Activated T-helper 17 cell treated with anti-CD3 and anti-CD28 coated beads, Interleukin-2, amount 50 U/mL, for 72 hours (primary cell): Measurements from ENCODE around the gene DIO2. TPM values are rescaled to one million over a fixed set of nuclear protein-coding genes. Genes with fewer than 3 reads are reported as not detected.
A peak's percentile ranks its signal among the peaks of the same experiment; 100 is the strongest.

Source experiments
- ATAC-seq: fragments of 150-1000 bp; cut with Tn5 transposase; replicated peaks from 2 replicates; pipeline ENCODE4 v1.10.0; 2021; ENCODE audit warnings: mild to moderate bottlenecking, moderate library complexity
- H3K27ac Mint-ChIP-seq: one replicate; pipeline ENCODE4 v1.8.0; 2022; ENCODE audit warnings: mixed read lengths
- H3K27me3 Mint-ChIP-seq: one replicate; pipeline ENCODE4 v1.8.0; 2022; ENCODE audit warnings: mixed read lengths
- H3K36me3 Mint-ChIP-seq: one replicate; pipeline ENCODE4 v1.8.0; 2022; ENCODE audit warnings: low read depth, mild to moderate bottlenecking, mixed read lengths
- H3K4me1 Mint-ChIP-seq: one replicate; pipeline ENCODE4 v1.8.0; 2022; ENCODE audit warnings: mixed read lengths
- H3K4me3 Mint-ChIP-seq: one replicate; pipeline ENCODE4 v1.8.0; 2022; ENCODE audit warnings: mild to moderate bottlenecking, mixed read lengths
- H3K9me3 Mint-ChIP-seq: one replicate; pipeline ENCODE4 v1.8.0; 2022; ENCODE audit warnings: mixed read lengths
- total RNA-seq, 2 donors: library from RNA; stranded (reverse); gene quantifications; one replicate each; pipeline ENCODE4 v1.2.3, GENCODE V29; 2022

DIO2 gene
- total RNA-seq, result 1 to 10 TPM in 1 of 2 donors, under 1 TPM in 1; 0.13 to 1.5 TPM

DNA sequence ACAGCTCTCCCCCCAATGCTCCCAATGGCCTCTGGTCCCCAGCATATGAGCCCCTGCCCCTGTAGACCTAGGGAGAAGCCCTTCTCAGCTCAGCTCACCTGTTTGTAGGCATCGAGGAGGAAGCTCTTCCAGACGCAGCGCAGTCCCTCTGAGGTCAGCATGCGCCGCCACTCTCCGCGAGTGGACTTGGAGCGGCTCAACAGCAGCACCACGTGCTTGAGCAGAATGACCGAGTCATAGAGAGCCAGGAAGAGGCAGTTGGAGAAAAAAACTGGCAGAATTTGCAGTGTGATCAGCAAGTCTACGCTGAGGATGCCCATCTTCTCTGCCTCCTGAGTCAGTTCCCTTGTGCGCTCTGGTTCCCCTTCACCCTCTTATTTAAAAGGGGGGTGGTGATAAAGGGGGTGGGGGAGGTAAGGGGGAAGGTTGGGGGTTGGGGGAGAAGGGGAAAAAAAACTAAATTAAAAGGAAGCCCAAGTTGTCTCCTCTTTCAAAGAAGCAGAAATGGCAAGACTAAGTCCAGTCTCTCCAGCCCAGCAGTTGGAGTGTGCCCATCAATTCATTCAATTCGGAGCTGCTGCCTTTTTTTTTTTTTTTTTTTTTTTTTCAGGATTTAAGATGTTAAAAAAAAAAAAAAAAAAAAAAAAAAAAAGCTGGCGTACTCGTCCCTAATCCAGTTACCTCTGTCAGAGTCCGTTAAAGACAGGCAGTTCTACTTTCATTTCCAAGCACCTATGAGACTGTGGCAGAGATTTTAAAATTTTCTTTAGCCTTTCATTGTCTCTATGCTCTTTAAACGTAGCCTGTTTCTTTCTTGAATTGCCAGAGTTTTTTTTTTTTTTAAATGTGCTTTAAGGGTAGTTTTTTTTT is at the start of gene DIO2:
Gene DIO2 (minus strand): TSS at position 352 of the 870 bp plus-strand sequence. CDS start 32 bp downstream, at position 320.
- H3K9me3 Mint-ChIP-seq, result no peaks in the 10 kb centered on the region
- no peak for ATAC-seq
- H3K27ac Mint-ChIP-seq, result no peak within 1 kb of the TSS
- H3K27me3 Mint-ChIP-seq, result peaks cover 6% of the 10 kb centered on the region
- no peaks in the 10 kb centered on the region for H3K36me3 Mint-ChIP-seq
- H3K4me1 Mint-ChIP-seq, result no peaks in the 10 kb centered on the region
- H3K4me3 Mint-ChIP-seq, result no peak within 1 kb of the TSS

GRCh38 chr14:80260645-80261044 is 49.3 kb upstream of the DIO2 start:
- no peak overlapping the region for H3K27ac Mint-ChIP-seq
- H3K27me3 Mint-ChIP-seq, result no peaks in the 10 kb centered on the region
- no peaks in the 10 kb centered on the region for H3K36me3 Mint-ChIP-seq
- no peak overlapping the region for H3K4me3 Mint-ChIP-seq
- ATAC-seq, result no peak
- H3K4me1 Mint-ChIP-seq, result no peaks in the 10 kb centered on the region
- peaks cover 17% of the 10 kb centered on the region for H3K9me3 Mint-ChIP-seq

DNA sequence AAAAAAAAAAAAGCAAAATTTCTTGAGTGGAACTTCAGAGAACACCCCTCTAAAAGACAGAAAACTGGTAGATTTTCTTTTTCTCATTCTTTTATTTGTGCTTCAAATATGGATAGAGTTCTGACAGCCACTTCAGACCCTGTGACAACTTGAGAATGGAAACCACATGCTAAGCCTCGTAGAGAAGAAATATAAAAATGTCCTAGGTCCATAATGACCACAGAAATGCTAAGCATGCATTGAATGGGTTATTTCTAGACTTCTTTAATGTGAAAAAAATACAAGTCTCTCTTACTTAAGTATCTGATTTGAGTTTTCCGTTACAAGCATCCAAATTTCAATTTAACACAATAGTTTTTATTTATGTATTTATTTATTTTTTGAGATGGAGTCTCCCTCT is 28.3 kb upstream of the DIO2 start:
- Mint-ChIP-seq H3K4me1 (no peaks in the 10 kb centered on the region), H3K27me3 (no peaks in the 10 kb centered on the region), H3K9me3 (peaks cover 29% of the 10 kb centered on the region), H3K36me3 (no peaks in the 10 kb centered on the region), H3K4me3 (no peak overlapping the region), H3K27ac (no peak overlapping the region)
- ATAC-seq, result no peak

DNA sequence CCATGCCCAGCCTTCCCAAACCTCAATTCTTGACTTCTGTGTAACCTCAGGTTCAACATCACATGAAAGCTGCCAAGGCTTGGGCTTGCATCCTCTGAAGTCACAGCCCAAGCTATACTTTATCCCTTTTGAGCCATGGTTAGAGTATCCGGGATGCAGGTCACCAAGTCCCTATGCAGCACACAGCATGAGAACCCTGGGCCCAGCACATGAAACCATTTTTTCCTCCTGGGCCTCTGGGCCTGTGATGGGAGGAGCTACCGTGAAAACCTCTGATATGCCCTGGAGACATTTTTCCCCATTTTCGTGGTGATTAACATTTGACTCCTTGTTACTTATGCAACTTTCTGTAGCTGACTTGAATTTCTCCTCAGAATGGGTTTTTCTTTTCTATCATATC is 25.8 kb upstream of the DIO2 start:
- Mint-ChIP-seq H3K4me3 (no peak overlapping the region), H3K27ac (no peak overlapping the region), H3K4me1 (no peaks in the 10 kb centered on the region), H3K36me3 (no peaks in the 10 kb centered on the region), H3K9me3 (peaks cover 22% of the 10 kb centered on the region), H3K27me3 (no peaks in the 10 kb centered on the region)
- no peak for ATAC-seq

DNA sequence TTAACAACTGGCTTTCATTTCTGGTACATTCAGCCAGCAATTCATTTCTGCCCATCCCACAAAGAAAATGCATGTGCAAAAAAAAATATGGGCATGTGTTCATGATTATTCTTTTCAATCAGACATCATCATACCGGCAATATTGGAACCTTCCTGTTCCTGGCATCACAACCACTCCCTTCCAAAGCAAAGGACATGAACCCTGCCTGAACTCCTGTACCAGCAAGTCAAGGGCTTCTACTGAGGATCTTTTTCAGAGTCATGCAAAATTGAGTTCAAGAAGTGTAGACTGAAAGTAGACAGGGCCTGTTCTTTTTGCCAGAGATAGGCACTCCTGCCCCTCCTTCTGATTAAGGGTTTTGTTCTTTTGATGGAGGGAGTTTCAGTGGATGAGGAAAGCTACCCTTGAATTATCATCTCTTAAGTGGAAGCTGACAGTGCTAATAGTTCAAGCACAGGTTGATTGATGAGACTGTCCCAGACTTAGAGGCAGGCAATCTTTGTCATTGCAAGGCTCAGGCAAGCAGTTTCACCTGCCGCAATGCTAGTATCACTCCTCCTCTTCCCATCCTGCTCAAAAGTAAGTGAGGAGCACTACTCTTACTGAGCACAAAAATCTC is 22.3 kb upstream of the DIO2 start:
- no peaks in the 10 kb centered on the region for H3K27me3 Mint-ChIP-seq
- H3K27ac Mint-ChIP-seq, result no peak overlapping the region
- H3K9me3 Mint-ChIP-seq, result peaks cover 27% of the 10 kb centered on the region
- no peaks in the 10 kb centered on the region for H3K4me1 Mint-ChIP-seq
- H3K36me3 Mint-ChIP-seq, result no peaks in the 10 kb centered on the region
- no peak overlapping the region for H3K4me3 Mint-ChIP-seq
- ATAC-seq, result no peak

GRCh38 chr14:80231702-80232101 is 20.4 kb upstream of the DIO2 start:
- no peak overlapping the region for H3K27ac Mint-ChIP-seq
- H3K27me3 Mint-ChIP-seq, result no peaks in the 10 kb centered on the region
- H3K4me1 Mint-ChIP-seq, result no peaks in the 10 kb centered on the region
- ATAC-seq, result no peak
- peaks cover 21% of the 10 kb centered on the region for H3K9me3 Mint-ChIP-seq
- no peaks in the 10 kb centered on the region for H3K36me3 Mint-ChIP-seq
- no peak overlapping the region for H3K4me3 Mint-ChIP-seq

DNA sequence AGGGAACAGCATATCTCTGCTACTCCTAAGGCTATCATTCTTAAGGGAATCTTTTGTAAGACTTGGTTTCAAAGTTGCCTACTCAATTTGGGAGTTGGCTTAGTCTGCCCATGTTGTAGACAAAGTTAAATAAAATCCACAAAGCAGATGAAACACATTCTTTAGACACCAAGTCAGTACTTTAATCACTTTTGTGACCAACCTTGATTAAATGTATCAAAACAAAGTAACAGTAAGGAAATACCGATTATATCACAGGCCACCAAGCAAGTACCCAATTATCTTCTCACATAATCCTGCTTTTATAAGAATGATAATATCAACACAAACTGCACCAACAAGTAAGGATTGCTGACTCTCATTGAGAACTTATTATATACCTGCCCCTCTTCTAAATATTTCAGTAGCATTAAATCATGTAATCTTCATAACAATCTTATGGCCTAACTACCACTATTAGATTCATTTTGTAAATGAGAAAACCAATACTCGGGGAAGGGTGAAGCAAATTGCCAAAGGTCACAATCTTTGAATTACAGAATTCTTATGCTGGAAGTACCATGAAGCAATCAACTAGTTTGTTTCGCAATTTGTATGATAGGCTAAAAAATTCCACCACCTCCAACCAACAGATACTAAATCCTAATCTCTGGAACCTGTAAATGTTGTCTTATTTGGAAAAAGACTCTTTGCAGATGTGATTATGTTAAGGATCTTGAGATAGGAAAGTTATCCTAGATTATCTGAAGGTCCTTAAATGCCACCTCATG is 12.6 kb upstream of the DIO2 start:
- no peak for ATAC-seq
- Mint-ChIP-seq H3K4me1 (no peaks in the 10 kb centered on the region), H3K27me3 (no peaks in the 10 kb centered on the region), H3K27ac (no peak overlapping the region), H3K9me3 (peaks cover 14% of the 10 kb centered on the region), H3K4me3 (no peak overlapping the region), H3K36me3 (no peaks in the 10 kb centered on the region)

GRCh38 chr14:80216818-80217217 is 5.5 kb upstream of the DIO2 start:
- no peaks in the 10 kb centered on the region for H3K9me3 Mint-ChIP-seq
- H3K4me3 Mint-ChIP-seq, result no peak overlapping the region
- peaks cover 3% of the 10 kb centered on the region for H3K27me3 Mint-ChIP-seq
- ATAC-seq, result no peak
- H3K36me3 Mint-ChIP-seq, result no peaks in the 10 kb centered on the region
- no peaks in the 10 kb centered on the region for H3K4me1 Mint-ChIP-seq
- H3K27ac Mint-ChIP-seq, result no peak overlapping the region

GRCh38 chr14:80215756-80216581 is 4.7 kb upstream of the DIO2 start:
- H3K9me3 Mint-ChIP-seq, result no peaks in the 10 kb centered on the region
- no peaks in the 10 kb centered on the region for H3K4me1 Mint-ChIP-seq
- no peak overlapping the region for H3K27ac Mint-ChIP-seq
- H3K4me3 Mint-ChIP-seq, result no peak overlapping the region
- no peak for ATAC-seq
- H3K36me3 Mint-ChIP-seq, result no peaks in the 10 kb centered on the region
- H3K27me3 Mint-ChIP-seq, result peaks cover 3% of the 10 kb centered on the region

DNA sequence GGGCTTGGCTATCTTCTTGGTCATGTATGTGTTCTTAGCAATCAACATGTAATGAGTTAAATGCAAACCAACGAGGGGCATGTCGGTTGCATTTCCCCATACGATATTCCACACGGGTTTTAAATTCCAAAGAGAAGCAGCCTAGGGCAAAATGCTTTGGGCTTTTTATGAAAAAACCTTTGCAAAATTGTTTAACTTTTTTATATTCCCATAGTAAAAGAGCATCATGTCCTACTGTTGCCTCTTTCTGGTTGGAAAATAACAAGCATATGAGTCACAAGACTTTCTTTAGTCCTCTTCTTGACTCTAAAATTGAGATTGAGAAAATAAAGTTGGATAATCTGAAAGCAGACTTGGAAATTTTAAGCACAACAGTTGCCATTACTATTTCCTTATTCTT is 3.8 kb upstream of the DIO2 start:
- Mint-ChIP-seq H3K9me3 (no peaks in the 10 kb centered on the region), H3K4me3 (no peak overlapping the region), H3K27ac (no peak overlapping the region), H3K27me3 (peaks cover 6% of the 10 kb centered on the region), H3K4me1 (no peaks in the 10 kb centered on the region), H3K36me3 (no peaks in the 10 kb centered on the region)
- ATAC-seq, result no peak

GRCh38 chr14:80213602-80214001 is 2.3 kb upstream of the DIO2 start:
- ATAC-seq, result peak; percentile 40
- Mint-ChIP-seq H3K27me3 (peaks cover 6% of the 10 kb centered on the region), H3K27ac (no peak overlapping the region), H3K4me1 (no peaks in the 10 kb centered on the region), H3K36me3 (no peaks in the 10 kb centered on the region), H3K9me3 (no peaks in the 10 kb centered on the region), H3K4me3 (no peak overlapping the region)

DNA sequence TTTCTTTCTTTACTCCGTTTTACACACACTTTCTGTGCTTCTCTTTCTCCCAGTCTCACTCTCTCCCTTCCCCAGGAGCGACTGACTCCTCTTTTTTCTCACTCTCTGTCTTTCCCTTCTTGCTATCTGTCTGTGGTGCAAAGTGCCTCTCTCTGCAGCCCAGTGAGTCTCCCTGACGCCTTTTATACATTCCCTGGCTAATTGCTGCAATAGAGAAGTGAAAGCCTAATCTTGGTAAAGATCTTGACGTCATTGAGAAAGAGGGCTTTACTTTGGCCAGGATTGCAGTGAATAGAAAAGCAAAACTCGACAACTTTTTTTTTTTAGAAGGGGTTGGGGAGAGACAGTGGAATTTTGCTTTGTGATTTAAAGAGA is 706 bp upstream of the DIO2 start:
- no peaks in the 10 kb centered on the region for H3K36me3 Mint-ChIP-seq
- H3K27ac Mint-ChIP-seq, result no peak overlapping the region
- H3K9me3 Mint-ChIP-seq, result no peaks in the 10 kb centered on the region
- H3K4me3 Mint-ChIP-seq, result no peak overlapping the region
- H3K4me1 Mint-ChIP-seq, result no peaks in the 10 kb centered on the region
- ATAC-seq, result no peak
- H3K27me3 Mint-ChIP-seq, result peaks cover 6% of the 10 kb centered on the region

DNA sequence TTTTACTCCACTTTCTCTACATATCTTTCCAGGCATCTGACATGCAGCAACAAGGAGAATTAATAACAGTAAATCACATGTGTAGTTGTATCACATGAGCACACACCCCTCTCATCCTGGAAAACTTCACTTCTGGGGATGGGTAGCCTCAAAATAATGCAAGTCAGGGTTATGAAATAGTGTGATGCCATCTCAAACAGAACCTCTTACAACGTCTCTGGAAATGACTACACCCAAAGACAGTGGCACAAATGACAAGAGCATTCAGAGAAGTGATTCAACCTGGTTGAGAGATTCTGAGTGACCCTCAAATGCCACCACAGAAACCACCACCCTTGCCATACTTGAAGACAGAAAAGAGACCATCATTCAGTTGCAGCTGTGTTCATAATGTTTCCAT is 2.8 kb downstream of the DIO2 start:
- H3K27me3 Mint-ChIP-seq, result peaks cover 6% of the 10 kb centered on the region
- H3K36me3 Mint-ChIP-seq, result no peaks in the 10 kb centered on the region
- H3K9me3 Mint-ChIP-seq, result peaks cover 3% of the 10 kb centered on the region
- H3K4me1 Mint-ChIP-seq, result no peaks in the 10 kb centered on the region
- no peak overlapping the region for H3K4me3 Mint-ChIP-seq
- no peak overlapping the region for H3K27ac Mint-ChIP-seq
- no peak for ATAC-seq
